HG02840 (cell line): ENCODE measurements around the gene HGFAC.
"Not testable (repeated sequence)": the region's sequence is repeated elsewhere in the genome, so short reads cannot be mapped to it uniquely, and the experiment has no call there.

ENCODE experiments used
- ATAC-seq: cut with Tn5 transposase; IDR thresholded peaks from one replicate; pipeline ENCODE4 v1.9.1; 2021; ENCODE audit warnings: mild to moderate bottlenecking, moderate library complexity, moderate number of reproducible peaks; ENCODE audit not compliant: unreplicated experiment, low FRiP score

The HGFAC gene

GRCh38 chr4:3439391-3439790 is 2.4 kb upstream of the HGFAC start:
- ATAC-seq = no peak

GRCh38 chr4:3440011-3440410 is 1.8 kb upstream of the HGFAC start:
- no peak for ATAC-seq

GRCh38 chr4:3440979-3441500 is 728 bp upstream of the HGFAC start:
- ATAC-seq = no peak

GRCh38 chr4:3442460-3442958 is 741 bp downstream of the HGFAC start:
- ATAC-seq = no peak

GRCh38 chr4:3442959-3443749 is 1.4 kb downstream of the HGFAC start:
- no peak for ATAC-seq

- ATAC-seq = no peak
Measured at GRCh38 chr4:3443750-3444309, 2.1 kb downstream of the HGFAC start.

- no peak for ATAC-seq
Measured at GRCh38 chr4:3444351-3445110, 2.8 kb downstream of the HGFAC start.

- no peak for ATAC-seq
Measured at GRCh38 chr4:3445111-3445820, 3.5 kb downstream of the HGFAC start.

GRCh38 chr4:3445829-3446545 is 4.2 kb downstream of the HGFAC start:
- ATAC-seq = no peak

- ATAC-seq = no peak
Measured at GRCh38 chr4:3446631-3447320, 5.0 kb downstream of the HGFAC start.

GRCh38 chr4:3447431-3448395 is 5.9 kb downstream of the HGFAC start:
- no peak for ATAC-seq

- ATAC-seq = no peak
Measured at GRCh38 chr4:3449047-3449573, 7.3 kb downstream of the HGFAC start.

- no peak for ATAC-seq
Measured at GRCh38 chr4:3449574-3450534, 8.1 kb downstream of the HGFAC start.

GRCh38 chr4:3450643-3451042 is 8.9 kb downstream of the HGFAC start:
- no peak for ATAC-seq

GRCh38 chr4:3451956-3452355 is 10.2 kb downstream of the HGFAC start:
- ATAC-seq = no peak

GRCh38 chr4:3452376-3452775 is 10.6 kb downstream of the HGFAC start:
- ATAC-seq = no peak

GRCh38 chr4:3455596-3455995 is 13.8 kb downstream of the HGFAC start:
- ATAC-seq = not testable (repeated sequence)
